IgD-negative memory B cell (primary cell): ENCODE results near the gene SPRR2G. TPM values are rescaled to one million over a fixed set of nuclear protein-coding genes. Genes with fewer than 3 reads are reported as not detected.
"Not testable (repeated sequence)": the region's sequence is repeated elsewhere in the genome, so short reads cannot be mapped to it uniquely, and the experiment has no call there.

Experiments
- H3K27ac Mint-ChIP-seq, 3 donors: one replicate each; pipeline ENCODE4 v1.8.0; 2020 to 2022; ENCODE audit warnings: mild to moderate bottlenecking in 3 of 3, mixed read lengths in 3 of 3, moderate library complexity in 1 of 3
- H3K27me3 Mint-ChIP-seq: one replicate; pipeline ENCODE4 v1.8.0; 2021; ENCODE audit warnings: mixed read lengths
- H3K36me3 Mint-ChIP-seq: one replicate; pipeline ENCODE4 v1.8.0; 2020; ENCODE audit warnings: mild to moderate bottlenecking, mixed read lengths
- H3K4me1 Mint-ChIP-seq, 3 donors: one replicate each; pipeline ENCODE4 v1.8.0; 2020 to 2022; ENCODE audit warnings: mixed read lengths in 3 of 3, mild to moderate bottlenecking in 1 of 3
- H3K4me3 Mint-ChIP-seq, 4 donors: one replicate each; pipeline ENCODE4 v1.8.0; 2020 to 2022; ENCODE audit warnings: mild to moderate bottlenecking in 4 of 4, mixed read lengths in 4 of 4, moderate library complexity in 3 of 4
- H3K9me3 Mint-ChIP-seq, 3 donors: one replicate each; pipeline ENCODE4 v1.8.0; 2020 to 2021; ENCODE audit warnings: mixed read lengths in 3 of 3, mild to moderate bottlenecking in 1 of 3
- polyA plus RNA-seq: library from polyadenylated mRNA; unstranded; fragments of 300-500 nt; fragmentation: Illumina TruSeq; gene quantifications from one replicate; pipeline ENCODE4 v1.2.3, GENCODE V29; 2021

Gene SPRR2G
- not detected for polyA plus RNA-seq

DNA sequence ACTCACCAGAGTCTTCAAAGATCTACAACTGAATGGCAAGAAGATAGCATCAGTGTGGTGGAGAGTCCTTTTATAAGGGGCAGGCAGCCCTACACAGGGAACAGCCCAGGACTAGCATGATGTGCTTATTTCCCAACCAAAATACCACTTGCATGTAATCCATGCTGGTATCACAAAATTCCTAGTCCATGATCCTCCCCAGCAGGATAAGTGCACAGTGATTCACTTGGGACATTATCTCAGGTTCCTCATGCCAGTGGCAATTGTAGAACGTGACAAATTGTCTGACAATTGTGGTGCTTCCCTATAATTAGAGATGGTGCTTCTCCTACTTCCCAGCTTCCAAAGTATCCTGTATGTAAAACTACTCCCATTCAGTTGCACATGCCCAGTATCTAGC, at the start of gene SPRR2G:
SPRR2G (minus strand) TSS at position 45 of the 400 bp plus-strand sequence. CDS start 780 bp downstream, outside the sequence.
- peaks cover 9% of the 10 kb centered on the region for H3K27me3 Mint-ChIP-seq
- H3K4me1 Mint-ChIP-seq = no peaks in the 10 kb centered on the region
- H3K36me3 Mint-ChIP-seq = peaks cover 4% of the 10 kb centered on the region

DNA sequence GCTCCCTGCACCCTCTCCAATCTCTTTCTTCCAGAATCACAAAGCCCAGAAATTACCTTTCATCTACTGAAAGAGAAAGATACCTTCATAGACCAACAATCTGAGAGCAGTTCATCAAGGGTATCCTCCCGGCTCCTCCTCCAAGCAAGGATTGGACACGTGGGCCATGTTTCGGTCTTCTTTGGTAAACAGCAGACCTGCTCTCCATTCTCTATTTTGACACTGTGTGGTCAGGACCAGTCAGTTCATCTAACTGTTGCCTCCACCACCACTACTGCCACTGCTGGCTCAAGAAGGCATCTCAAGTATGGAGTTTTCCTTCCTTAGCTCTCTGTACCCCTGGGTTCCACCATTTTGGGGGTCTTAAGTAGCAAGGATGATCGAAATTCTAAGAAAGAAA, 44.5 kb upstream of the SPRR2G start:
- Mint-ChIP-seq H3K4me3 (no peak overlapping the region), H3K4me1 (no peaks in the 10 kb centered on the region), H3K9me3 (peaks cover 0 to 2% (median 0%) of the 10 kb centered on the region in 3 donors), H3K27ac (no peak overlapping the region), H3K36me3 (no peaks in the 10 kb centered on the region), H3K27me3 (peaks cover 22% of the 10 kb centered on the region)

More for the DNA sequence above, at the start of gene SPRR2G:
- H3K27ac Mint-ChIP-seq = peak within 1 kb of the TSS in 1 of 3 donors; percentile 20
- peaks cover 0 to 2% (median 0%) of the 10 kb centered on the region in 3 donors for H3K9me3 Mint-ChIP-seq
- H3K4me3 Mint-ChIP-seq = no peak within 1 kb of the TSS

DNA sequence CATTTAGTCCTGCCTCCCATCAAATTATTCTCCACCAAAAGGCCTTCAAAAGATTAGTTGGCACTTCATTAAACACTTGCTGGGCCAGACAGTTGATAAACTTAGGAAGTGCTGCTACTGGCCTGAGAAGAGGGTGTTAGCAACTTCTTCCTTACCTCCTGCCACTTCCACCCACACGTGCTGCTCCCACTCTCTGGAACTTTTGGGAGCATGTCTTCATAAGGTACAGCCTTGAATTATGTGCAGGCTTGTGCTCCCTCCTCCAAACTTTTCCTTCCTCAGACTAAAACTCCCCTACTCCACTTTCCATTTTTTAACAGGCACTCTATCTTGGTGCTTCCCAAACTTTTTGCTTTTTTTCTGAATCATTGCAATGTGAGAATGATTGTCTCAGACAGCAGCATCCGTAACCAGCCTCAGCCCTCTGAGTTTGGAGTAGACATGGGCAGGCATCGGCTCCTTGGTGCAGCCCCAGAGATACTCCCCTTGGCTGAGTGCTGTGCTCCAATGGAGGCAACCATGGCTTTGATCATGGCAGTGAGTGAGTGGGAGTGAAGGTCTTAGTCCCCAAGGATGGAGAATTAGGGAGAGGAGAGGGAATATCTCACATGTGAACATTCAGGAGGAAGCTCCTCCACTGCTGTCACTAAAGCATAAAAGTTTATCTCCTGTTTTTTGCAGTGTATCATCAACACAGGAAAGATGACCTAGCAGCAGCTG, 43.8 kb upstream of the SPRR2G start:
- H3K4me3 Mint-ChIP-seq = no peak overlapping the region
- H3K4me1 Mint-ChIP-seq = no peaks in the 10 kb centered on the region
- H3K27me3 Mint-ChIP-seq = peaks cover 25% of the 10 kb centered on the region
- no peaks in the 10 kb centered on the region for H3K36me3 Mint-ChIP-seq
- H3K9me3 Mint-ChIP-seq = peaks cover 0 to 2% (median 0%) of the 10 kb centered on the region in 3 donors
- peak overlapping the region in 1 of 3 donors; percentile 18 for H3K27ac Mint-ChIP-seq

DNA sequence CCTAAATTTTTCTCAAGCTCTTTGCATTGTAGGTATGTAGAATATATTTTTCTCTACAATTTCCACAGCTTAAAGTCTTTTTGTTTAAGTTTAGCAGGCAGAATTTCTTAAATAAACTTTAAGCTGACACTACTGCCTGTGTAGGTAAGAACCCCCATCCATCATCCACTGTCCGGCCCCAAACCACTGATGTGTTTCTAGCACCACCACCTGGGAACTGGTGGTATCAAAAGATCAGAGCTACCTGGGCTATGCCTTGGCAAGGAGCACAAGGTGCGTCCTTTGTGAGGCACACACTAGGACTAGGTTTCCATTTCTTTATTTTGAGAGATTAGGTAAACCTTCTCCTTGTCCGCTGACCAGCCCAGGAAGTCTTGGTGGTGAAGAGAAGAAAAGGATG, 42.0 kb upstream of the SPRR2G start:
- H3K4me3 Mint-ChIP-seq = peak overlapping the region in 1 of 4 donors; percentile 22
- H3K36me3 Mint-ChIP-seq = no peaks in the 10 kb centered on the region
- H3K9me3 Mint-ChIP-seq = peaks cover 0 to 2% (median 0%) of the 10 kb centered on the region in 3 donors
- no peaks in the 10 kb centered on the region for H3K4me1 Mint-ChIP-seq
- H3K27ac Mint-ChIP-seq = no peak overlapping the region
- peaks cover 19% of the 10 kb centered on the region for H3K27me3 Mint-ChIP-seq

DNA sequence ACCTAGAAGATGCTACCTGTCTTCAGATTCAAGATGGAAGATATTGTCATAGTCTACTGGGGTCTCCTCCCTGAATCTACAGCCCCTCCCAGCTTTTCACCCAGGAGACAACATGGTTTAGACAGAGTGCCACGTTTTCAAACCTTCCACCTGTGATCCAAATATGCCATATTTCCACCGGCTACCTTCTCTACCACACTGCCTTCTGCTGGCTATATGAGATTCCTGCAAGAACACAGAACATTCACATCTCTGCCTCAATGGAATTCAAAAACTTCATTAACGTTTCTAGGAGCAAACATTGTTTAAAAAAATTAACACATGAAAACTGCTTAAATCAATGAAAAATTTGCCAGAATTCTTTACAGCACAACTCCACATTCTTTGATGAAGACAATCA, 39.7 kb upstream of the SPRR2G start:
- Mint-ChIP-seq H3K27ac (no peak overlapping the region), H3K36me3 (no peaks in the 10 kb centered on the region), H3K4me3 (no peak overlapping the region), H3K9me3 (peaks cover 7 to 12% (median 9%) of the 10 kb centered on the region in 3 donors), H3K27me3 (peaks cover 31% of the 10 kb centered on the region), H3K4me1 (no peaks in the 10 kb centered on the region)

DNA sequence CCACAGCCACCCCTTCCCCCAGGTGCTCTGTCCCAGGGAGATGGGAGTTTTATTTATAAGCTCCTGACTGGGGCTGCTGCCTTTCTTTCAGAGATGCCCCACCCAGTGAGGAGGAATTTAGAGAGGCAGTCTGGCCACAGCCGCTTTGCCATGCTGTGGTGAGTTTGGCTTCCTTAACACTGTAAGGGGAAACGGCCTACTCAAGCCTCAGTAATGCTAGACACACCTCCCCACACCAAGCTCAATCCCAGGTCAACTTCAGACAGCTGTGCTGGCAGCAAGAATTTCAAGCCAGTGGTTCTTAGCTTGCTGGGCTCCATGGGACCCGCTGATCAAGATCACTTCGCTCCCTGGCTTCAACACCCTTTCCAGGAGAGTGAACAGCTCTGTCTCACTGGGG, 37.6 kb upstream of the SPRR2G start:
- H3K9me3 Mint-ChIP-seq = peaks cover 7 to 12% (median 9%) of the 10 kb centered on the region in 3 donors
- H3K36me3 Mint-ChIP-seq, H3K4me1 Mint-ChIP-seq, H3K27ac Mint-ChIP-seq, H3K4me3 Mint-ChIP-seq: not testable (repeated sequence)
- H3K27me3 Mint-ChIP-seq = peaks cover 29% of the 10 kb centered on the region

DNA sequence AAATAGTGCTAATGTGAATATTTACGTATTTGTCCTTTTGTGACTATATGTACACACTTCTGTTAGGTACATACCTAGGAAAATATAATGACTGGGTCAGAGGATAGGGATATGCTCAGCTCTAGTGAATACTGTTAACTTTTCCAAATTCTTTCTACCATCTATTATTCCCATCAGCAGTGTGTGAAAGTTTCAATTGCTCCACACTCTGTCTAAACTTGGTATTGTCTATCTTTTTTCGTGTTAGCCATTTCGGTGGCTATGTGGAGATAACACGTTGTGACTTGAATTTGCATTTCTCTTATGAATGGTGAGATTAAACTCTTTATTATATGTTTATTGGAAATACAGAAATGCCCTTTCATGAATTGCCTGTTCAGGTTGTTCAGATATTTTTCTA, 29.9 kb upstream of the SPRR2G start:
- Mint-ChIP-seq H3K27me3 (peaks cover 14% of the 10 kb centered on the region), H3K9me3 (peaks cover 2% of the 10 kb centered on the region in 3 donors), H3K4me3 (no peak overlapping the region), H3K27ac (no peak overlapping the region), H3K36me3 (no peaks in the 10 kb centered on the region), H3K4me1 (no peaks in the 10 kb centered on the region)

DNA sequence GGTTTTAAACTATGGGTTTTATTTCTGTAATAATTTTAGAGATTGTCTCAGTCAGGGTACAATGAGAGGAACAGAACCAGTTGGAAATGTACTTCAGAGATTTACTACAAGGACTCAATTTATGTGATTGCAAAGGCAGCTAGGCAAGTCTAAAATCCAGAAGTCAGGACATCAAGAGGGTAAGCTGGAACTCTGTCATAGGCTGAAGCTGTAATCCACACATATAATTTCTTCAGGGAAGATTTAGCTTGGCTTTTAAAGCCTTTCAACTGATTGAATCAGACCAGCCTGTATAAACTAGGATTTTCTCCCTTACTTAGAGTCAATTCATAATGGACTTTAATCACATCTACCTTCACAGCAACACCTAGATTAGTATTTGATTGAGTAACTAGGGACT, 28.2 kb upstream of the SPRR2G start:
- no peaks in the 10 kb centered on the region for H3K4me1 Mint-ChIP-seq
- no peaks in the 10 kb centered on the region for H3K36me3 Mint-ChIP-seq
- H3K9me3 Mint-ChIP-seq = peaks cover 0 to 2% (median 0%) of the 10 kb centered on the region in 3 donors

DNA sequence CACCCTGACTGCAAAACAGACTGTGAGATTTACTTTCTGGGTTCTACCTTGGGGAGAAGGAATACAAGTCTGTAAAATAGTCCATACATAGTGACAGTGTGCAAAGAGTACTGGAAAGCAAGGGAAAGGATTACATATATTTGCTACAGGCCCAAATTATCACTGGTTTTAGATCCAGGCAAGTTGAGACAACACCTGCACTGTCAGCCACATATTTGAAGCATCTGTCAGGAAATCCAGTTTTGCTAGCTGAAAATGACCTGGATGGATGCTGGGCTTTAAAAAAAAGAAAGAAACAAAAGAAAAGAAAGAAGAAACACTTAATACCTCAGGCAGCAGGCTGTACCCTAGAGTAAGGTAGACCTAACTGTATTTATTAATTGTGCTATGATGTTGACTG, 23.9 kb upstream of the SPRR2G start:
- Mint-ChIP-seq H3K4me1 (no peaks in the 10 kb centered on the region), H3K36me3 (no peaks in the 10 kb centered on the region), H3K27me3 (peaks cover 5% of the 10 kb centered on the region), H3K27ac (no peak overlapping the region), H3K4me3 (no peak overlapping the region), H3K9me3 (peaks cover 0 to 5% (median 0%) of the 10 kb centered on the region in 3 donors)

More for the DNA sequence above, 28.2 kb upstream of the SPRR2G start:
- no peak overlapping the region for H3K4me3 Mint-ChIP-seq
- H3K27ac Mint-ChIP-seq = no peak overlapping the region
- peaks cover 6% of the 10 kb centered on the region for H3K27me3 Mint-ChIP-seq

DNA sequence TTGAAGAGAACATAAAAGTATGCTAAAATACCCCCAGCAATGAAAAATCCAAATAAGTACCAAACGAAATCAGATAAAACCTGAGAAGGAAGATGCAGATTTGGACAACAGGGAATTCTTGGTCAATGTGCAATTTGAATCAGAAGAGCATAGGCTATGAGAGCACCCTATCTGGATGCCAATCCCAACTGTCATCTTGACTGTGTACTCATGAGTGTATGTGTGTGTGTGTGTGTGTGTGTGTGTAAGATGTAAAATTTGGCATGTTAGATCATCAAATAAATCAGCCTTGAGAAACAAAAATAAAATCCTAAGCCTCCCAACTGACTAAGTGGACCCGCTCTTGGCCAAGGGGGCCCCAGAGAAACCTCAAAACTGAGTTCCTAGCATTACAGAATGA, 18.0 kb upstream of the SPRR2G start:
- no peaks in the 10 kb centered on the region for H3K4me1 Mint-ChIP-seq
- peaks cover 12% of the 10 kb centered on the region for H3K27me3 Mint-ChIP-seq
- no peak overlapping the region for H3K27ac Mint-ChIP-seq
- H3K9me3 Mint-ChIP-seq = peaks cover 0 to 5% (median 0%) of the 10 kb centered on the region in 3 donors
- H3K4me3 Mint-ChIP-seq = no peak overlapping the region
- H3K36me3 Mint-ChIP-seq = no peaks in the 10 kb centered on the region

DNA sequence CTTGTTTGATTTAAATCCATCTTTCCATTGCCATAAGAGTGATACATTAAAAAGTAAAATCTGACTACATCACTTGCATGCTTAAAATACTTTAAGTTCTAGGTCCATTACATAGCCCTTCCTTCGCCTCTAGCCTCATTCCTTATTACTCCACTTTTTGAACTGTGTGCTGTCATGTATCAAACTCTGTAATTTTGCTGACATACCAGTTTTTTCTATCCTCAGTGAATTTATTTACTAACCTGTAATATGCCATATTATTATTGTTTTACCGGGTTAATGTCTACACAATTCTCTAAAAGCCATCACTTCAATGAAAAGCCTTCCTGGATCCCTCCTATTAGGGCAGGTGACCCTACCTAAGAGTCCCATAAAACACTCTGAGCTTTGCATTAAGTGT, 4.9 kb upstream of the SPRR2G start:
- peaks cover 4% of the 10 kb centered on the region for H3K27me3 Mint-ChIP-seq
- H3K9me3 Mint-ChIP-seq = peaks cover 0 to 22% (median 10%) of the 10 kb centered on the region in 3 donors
- H3K36me3 Mint-ChIP-seq = peaks cover 4% of the 10 kb centered on the region
- H3K4me3 Mint-ChIP-seq = peak overlapping the region in 1 of 4 donors; percentile 13
- H3K27ac Mint-ChIP-seq = no peak overlapping the region
- no peaks in the 10 kb centered on the region for H3K4me1 Mint-ChIP-seq

DNA sequence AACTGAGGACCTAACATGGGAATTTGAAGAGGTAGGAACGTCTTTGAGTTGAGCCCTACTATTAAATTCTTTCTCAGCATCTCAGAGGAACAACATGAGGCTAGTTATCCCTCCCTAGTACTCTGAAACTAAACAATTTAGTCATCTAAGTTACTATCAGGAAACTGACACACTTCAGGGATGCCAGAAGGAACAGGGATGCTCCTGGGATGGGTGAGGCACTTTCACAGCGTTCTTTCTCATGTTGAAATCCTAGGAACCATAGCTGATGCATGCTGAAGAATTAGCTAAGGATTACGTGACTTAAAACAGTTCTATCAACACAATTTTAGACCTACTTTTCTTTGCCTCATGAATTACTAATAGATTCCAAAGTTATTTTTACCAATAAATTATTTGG, 1.8 kb upstream of the SPRR2G start:
- Mint-ChIP-seq H3K27me3 (peaks cover 9% of the 10 kb centered on the region), H3K27ac (no peak overlapping the region), H3K4me1 (no peaks in the 10 kb centered on the region), H3K9me3 (peaks cover 0 to 7% (median 2%) of the 10 kb centered on the region in 3 donors), H3K36me3 (peaks cover 4% of the 10 kb centered on the region), H3K4me3 (no peak overlapping the region)

DNA sequence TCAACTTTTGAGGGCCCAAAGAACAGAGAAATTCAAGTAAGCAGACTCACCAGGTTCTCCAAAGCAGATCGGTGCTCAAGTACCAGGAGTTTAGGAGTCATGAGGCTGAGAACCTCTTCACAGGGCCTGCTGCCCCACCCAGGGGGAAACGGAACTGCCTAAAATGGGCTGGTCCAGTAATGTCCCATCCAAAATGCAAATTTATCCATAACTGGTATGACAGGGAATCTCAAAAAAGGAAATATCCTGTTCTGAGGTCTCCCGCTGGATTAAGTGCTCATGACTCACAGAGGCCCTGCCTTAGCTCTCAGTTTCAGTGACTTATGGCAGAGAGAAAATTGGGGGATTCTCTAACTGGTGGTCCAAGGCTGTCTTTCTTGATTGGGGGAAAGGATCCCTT, 9.3 kb downstream of the SPRR2G start:
- H3K36me3 Mint-ChIP-seq = no peaks in the 10 kb centered on the region
- peaks cover 6% of the 10 kb centered on the region for H3K27me3 Mint-ChIP-seq
- H3K4me1 Mint-ChIP-seq = no peaks in the 10 kb centered on the region
- H3K9me3 Mint-ChIP-seq = peaks cover 0 to 3% (median 1%) of the 10 kb centered on the region in 3 donors
- H3K27ac Mint-ChIP-seq = no peak overlapping the region
- no peak overlapping the region for H3K4me3 Mint-ChIP-seq

DNA sequence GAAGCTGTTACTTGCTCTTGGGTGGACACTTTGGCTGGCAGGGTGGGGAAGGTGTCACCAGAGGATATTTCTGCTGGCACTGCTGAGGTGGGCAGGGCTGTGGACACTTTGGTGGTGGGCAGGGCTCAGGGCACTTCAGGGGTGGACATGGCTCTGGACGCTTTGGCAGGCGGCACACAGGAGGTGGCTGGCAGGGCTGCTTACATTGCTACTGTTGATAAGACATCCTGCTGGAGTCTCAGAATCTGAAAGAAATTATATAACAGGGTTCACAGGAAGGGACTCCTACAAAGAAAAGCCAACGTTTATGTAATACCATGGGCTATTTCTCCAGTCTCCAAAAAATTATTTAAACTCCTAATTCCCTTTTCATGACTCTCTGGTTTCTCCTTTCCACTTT, 10.2 kb downstream of the SPRR2G start:
- Mint-ChIP-seq H3K4me3 (no peak overlapping the region), H3K4me1 (no peaks in the 10 kb centered on the region), H3K27ac (no peak overlapping the region), H3K9me3 (peaks cover 0 to 3% (median 1%) of the 10 kb centered on the region in 3 donors), H3K27me3 (peaks cover 9% of the 10 kb centered on the region), H3K36me3 (no peaks in the 10 kb centered on the region)

DNA sequence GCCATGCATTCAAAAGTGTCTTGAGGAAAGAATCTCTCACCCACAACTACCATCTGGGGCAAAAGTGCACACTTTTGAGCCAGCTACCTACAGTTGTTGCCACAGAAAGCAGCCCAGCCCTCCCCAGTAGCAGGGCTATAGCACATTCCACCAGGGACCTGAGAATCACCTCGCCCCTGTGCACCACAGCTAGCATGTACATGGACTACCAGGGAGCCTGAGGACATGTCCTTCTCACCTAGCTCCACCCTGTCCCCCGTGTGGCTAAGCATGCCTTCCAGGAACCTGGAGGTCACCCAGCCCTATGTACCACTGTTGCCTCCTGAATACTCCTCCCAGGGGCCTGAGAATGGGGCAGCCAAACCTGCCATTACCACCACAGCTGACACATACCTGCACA, 16.9 kb downstream of the SPRR2G start:
- H3K27me3 Mint-ChIP-seq = peaks cover 16% of the 10 kb centered on the region
- H3K27ac Mint-ChIP-seq = no peak overlapping the region

DNA sequence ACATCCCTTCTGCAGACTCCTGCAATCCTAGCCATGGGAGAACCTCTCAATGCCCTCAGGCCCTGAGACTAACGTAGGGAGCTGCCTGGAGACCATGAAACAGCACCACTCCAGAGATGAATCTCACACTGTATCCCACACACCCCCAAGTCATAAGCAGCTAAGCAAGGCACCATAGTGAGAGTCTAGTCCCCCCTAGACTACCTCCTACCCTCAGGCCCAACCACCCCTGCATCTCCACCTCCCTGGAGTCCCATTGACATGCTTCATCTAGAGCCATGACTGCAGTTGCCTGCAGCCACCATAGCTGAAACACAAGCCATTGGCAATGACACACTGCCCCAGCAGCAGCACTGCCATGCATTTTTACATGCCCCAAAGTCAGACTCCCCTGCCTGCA, 17.4 kb downstream of the SPRR2G start:
- Mint-ChIP-seq H3K36me3 (no peaks in the 10 kb centered on the region), H3K4me1 (no peaks in the 10 kb centered on the region), H3K27me3 (peaks cover 16% of the 10 kb centered on the region)

More for the DNA sequence above, 16.9 kb downstream of the SPRR2G start:
- H3K9me3 Mint-ChIP-seq = peaks cover 0 to 4% (median 1%) of the 10 kb centered on the region in 3 donors
- no peaks in the 10 kb centered on the region for H3K4me1 Mint-ChIP-seq
- H3K4me3 Mint-ChIP-seq = no peak overlapping the region
- H3K36me3 Mint-ChIP-seq = no peaks in the 10 kb centered on the region

More for the DNA sequence above, 17.4 kb downstream of the SPRR2G start:
- no peak overlapping the region for H3K27ac Mint-ChIP-seq
- no peak overlapping the region for H3K4me3 Mint-ChIP-seq
- peaks cover 0 to 4% (median 1%) of the 10 kb centered on the region in 3 donors for H3K9me3 Mint-ChIP-seq
